DMS53 treated with DMSO at 0.1 percent for 48 hours (cell line): ENCODE measurements around the gene GALNT14.

Experiments used
- DNase-seq: peaks from one replicate; lab custom pipeline; 2025; ENCODE audit not compliant: unreplicated experiment; lab: John Stamatoyannopoulos, UW

Gene GALNT14

GRCh38 chr2:31058096-31059035 is 79.9 kb downstream of the GALNT14 start:
- no peak for DNase-seq

- DNase-seq: no peak
These were observed 80.5 kb downstream of the GALNT14 start for GRCh38 chr2:31057691-31058090.

- no peak for DNase-seq
These were observed 82.3 kb downstream of the GALNT14 start for GRCh38 chr2:31055938-31056337.

GRCh38 chr2:31054842-31055388 is 83.3 kb downstream of the GALNT14 start:
- no peak for DNase-seq

GRCh38 chr2:31053929-31054782 is 84.1 kb downstream of the GALNT14 start:
- DNase-seq: no peak

- no peak for DNase-seq
These were observed 86.0 kb downstream of the GALNT14 start for GRCh38 chr2:31052284-31052683.

- DNase-seq: no peak
These were observed 86.7 kb downstream of the GALNT14 start for GRCh38 chr2:31051258-31052140.

GRCh38 chr2:31049916-31050588 is 88.2 kb downstream of the GALNT14 start:
- DNase-seq: no peak

- DNase-seq: no peak
These were observed 89.0 kb downstream of the GALNT14 start for GRCh38 chr2:31049264-31049663.

- DNase-seq: no peak
These were observed 90.6 kb downstream of the GALNT14 start for GRCh38 chr2:31047599-31047998.

- no peak for DNase-seq
These were observed 99.9 kb downstream of the GALNT14 start for GRCh38 chr2:31038385-31038784.

- no peak for DNase-seq
These were observed 101.2 kb downstream of the GALNT14 start for GRCh38 chr2:31037058-31037457.

GRCh38 chr2:31033032-31033431 is 105.2 kb downstream of the GALNT14 start:
- DNase-seq: no peak

- DNase-seq: no peak
These were observed 105.8 kb downstream of the GALNT14 start for GRCh38 chr2:31032475-31032874.

GRCh38 chr2:31031132-31031706 is 107.0 kb downstream of the GALNT14 start:
- DNase-seq: no peak

GRCh38 chr2:31028417-31028816 is 109.8 kb downstream of the GALNT14 start:
- no peak for DNase-seq

- no peak for DNase-seq
These were observed 110.7 kb downstream of the GALNT14 start for GRCh38 chr2:31027549-31027948.

- no peak for DNase-seq
These were observed 114.7 kb downstream of the GALNT14 start for GRCh38 chr2:31023541-31023940.

- DNase-seq: no peak
These were observed 117.5 kb downstream of the GALNT14 start for GRCh38 chr2:31020713-31021112.

- DNase-seq: no peak
These were observed 120.0 kb downstream of the GALNT14 start for GRCh38 chr2:31018280-31018679.
